Neural cell (in vitro differentiated cells): ENCODE data around the gene GJA3. TPM values are rescaled to one million over a fixed set of nuclear protein-coding genes. Genes with fewer than 3 reads are reported as not detected.

Experiments
- H2AFZ ChIP-seq: fragments of 200-600, 300-800 bp; sonication (generic), shearing (Covaris generic); 2 replicates; pipeline ENCODE4 v1.6.0; 2014; ENCODE audit warnings: low read depth, mild to moderate bottlenecking, antibody characterized with exemption, low read length, moderate library complexity
- H3F3A ChIP-seq: fragments of 200-600 bp; shearing (Covaris generic); 2 replicates; pipeline ENCODE4 v1.6.1; 2016; ENCODE audit warnings: mild to moderate bottlenecking, moderate library complexity, mixed read lengths, antibody characterized with exemption, low read length; ENCODE audit not compliant: insufficient read depth, poor library complexity, severe bottlenecking
- H3K27ac ChIP-seq: fragments of 200-600, 300-800 bp; sonication (generic), shearing (Covaris generic); 2 replicates; pipeline ENCODE4 v1.5.1; 2014; ENCODE audit warnings: mild to moderate bottlenecking, low read length, moderate library complexity
- H3K27me3 ChIP-seq: fragments of 300-800, 200-600 bp; sonication (generic), shearing (Covaris generic); 2 replicates; pipeline ENCODE4 v1.6.0; 2014; ENCODE audit warnings: mild to moderate bottlenecking, low read depth, low read length, moderate library complexity; ENCODE audit not compliant: insufficient read depth
- H3K36me3 ChIP-seq: fragments of 300-800, 200-600 bp; sonication (generic), shearing (Covaris generic); 2 replicates; pipeline ENCODE4 v1.5.1; 2014; ENCODE audit warnings: mild to moderate bottlenecking, antibody characterized with exemption, low read length, moderate library complexity; ENCODE audit not compliant: insufficient read depth
- H3K4me2 ChIP-seq: fragments of 300-800, 200-600 bp; sonication (generic), shearing (Covaris generic); 2 replicates; pipeline ENCODE4 v1.6.0; 2014; ENCODE audit warnings: mild to moderate bottlenecking, low read length
- H3K4me3 ChIP-seq: fragments of 300-800, 200-600 bp; sonication (generic), shearing (Covaris generic); 2 replicates; pipeline ENCODE4 v1.5.1; 2014; ENCODE audit warnings: mild to moderate bottlenecking, low read length, moderate library complexity
- H3K79me2 ChIP-seq: fragments of 200-600 bp; shearing (Covaris generic); replicated peaks from 2 replicates; pipeline ENCODE4 v1.6.0; 2014; ENCODE audit warnings: mild to moderate bottlenecking, low read length, moderate library complexity; ENCODE audit not compliant: insufficient read depth
- H3K9ac ChIP-seq: fragments of 300-800, 200-600 bp; sonication (generic), shearing (Covaris generic); 2 replicates; pipeline ENCODE4 v1.6.1; 2016; ENCODE audit warnings: mild to moderate bottlenecking, low read length, mixed read lengths
- H3K9me2 ChIP-seq: fragments of 200-600 bp; shearing (Covaris generic); 2 replicates; pipeline ENCODE4 v1.6.1; 2016; ENCODE audit warnings: mild to moderate bottlenecking, low read length, mixed read lengths; ENCODE audit not compliant: insufficient read depth
- H3K9me3 ChIP-seq: fragments of 200-600, 300-800 bp; sonication (generic), shearing (Covaris generic); 2 replicates; pipeline ENCODE4 v1.6.1; 2016; ENCODE audit warnings: mild to moderate bottlenecking, mixed run types, low read length, moderate library complexity, mixed read lengths
- H4K20me1 ChIP-seq: fragments of 200-600 bp; shearing (Covaris generic); 2 replicates; pipeline ENCODE4 v1.6.1; 2016; ENCODE audit warnings: mild to moderate bottlenecking, mixed run types; ENCODE audit not compliant: insufficient read depth
- CTCF ChIP-seq: fragments of 450-650 bp; IDR thresholded peaks from 2 replicates; pipeline ENCODE4 v1.5.1; 2014; ENCODE audit warnings: antibody characterized with exemption, mild to moderate bottlenecking, moderate library complexity; ENCODE audit not compliant: poor library complexity, severe bottlenecking
- EP300 ChIP-seq: fragments of 450-650 bp; conservative IDR thresholded peaks from 2 replicates; pipeline ENCODE4 v1.6.1; 2014; ENCODE audit warnings: antibody characterized with exemption, mild to moderate bottlenecking, moderate library complexity; ENCODE audit not compliant: poor library complexity, severe bottlenecking
- EZH2 ChIP-seq: fragments of 200-600, 300-800 bp; shearing (Covaris generic), sonication (generic); IDR thresholded peaks from 2 replicates; pipeline ENCODE4 v1.6.1; 2014; ENCODE audit warnings: antibody characterized with exemption, low read length, borderline replicate concordance, mild to moderate bottlenecking; ENCODE audit not compliant: insufficient read depth, poor library complexity, severe bottlenecking
- MXI1 ChIP-seq: fragments of 450-650 bp; conservative IDR thresholded peaks from 2 replicates; pipeline ENCODE4 v1.6.1; 2014; ENCODE audit warnings: antibody characterized with exemption, mild to moderate bottlenecking; ENCODE audit not compliant: poor library complexity, severe bottlenecking
- POLR2AphosphoS5 ChIP-seq: IDR thresholded peaks from 2 replicates; pipeline ENCODE4 v1.6.1; 2012
- RAD21 ChIP-seq: fragments of 450-650 bp; conservative IDR thresholded peaks from 2 replicates; pipeline ENCODE4 v1.6.1; 2014; ENCODE audit warnings: antibody characterized with exemption, mild to moderate bottlenecking, moderate library complexity
- REST ChIP-seq: IDR thresholded peaks from 2 replicates; pipeline ENCODE4 v1.6.1; 2012; ENCODE audit warnings: borderline replicate concordance
- SMC3 ChIP-seq: fragments of 450-650 bp; conservative IDR thresholded peaks from 2 replicates; pipeline ENCODE4 v1.6.1; 2014; ENCODE audit warnings: antibody characterized with exemption, mild to moderate bottlenecking, moderate library complexity; ENCODE audit not compliant: poor library complexity
- TAF1 ChIP-seq: IDR thresholded peaks from 2 replicates; pipeline ENCODE4 v1.6.1; 2012; ENCODE audit warnings: low read depth
- polyA plus RNA-seq: library from polyadenylated mRNA; depleted of rRNA; stranded (reverse); fragments of >200 nt; gene quantifications from 2 replicates; pipeline ENCODE4 v1.2.3, GENCODE V29; 2014

GJA3 gene
- polyA plus RNA-seq, 1 donor from 2014 or later: not detected

GRCh38 chr13:20181188-20181587 is 20.3 kb upstream of the GJA3 start:
- H3K4me3 ChIP-seq: no peak overlapping the region
- no peak overlapping the region for H2AFZ ChIP-seq
- H3K4me2 ChIP-seq: no peak overlapping the region
- H3K9me2 ChIP-seq: no peaks in the 10 kb centered on the region
- no peaks in the 10 kb centered on the region for H3K27me3 ChIP-seq
- H3F3A ChIP-seq: no peaks in the 10 kb centered on the region
- H3K9ac ChIP-seq: no peak overlapping the region
- TF ChIP-seq MXI1: no peak
- no peak for TF ChIP-seq POLR2AphosphoS5
- no peaks in the 10 kb centered on the region for H3K79me2 ChIP-seq
- no peak overlapping the region for H3K27ac ChIP-seq
- H4K20me1 ChIP-seq: no peaks in the 10 kb centered on the region
- H3K9me3 ChIP-seq: no peaks in the 10 kb centered on the region
- no peaks in the 10 kb centered on the region for H3K36me3 ChIP-seq

GRCh38 chr13:20178156-20178555 is 17.3 kb upstream of the GJA3 start:
- H3K9ac ChIP-seq: no peak overlapping the region
- no peak overlapping the region for H3K27ac ChIP-seq
- H2AFZ ChIP-seq: no peak overlapping the region
- no peaks in the 10 kb centered on the region for H3F3A ChIP-seq
- no peaks in the 10 kb centered on the region for H3K79me2 ChIP-seq
- no peak overlapping the region for H3K4me2 ChIP-seq
- H3K9me2 ChIP-seq: no peaks in the 10 kb centered on the region
- H3K9me3 ChIP-seq: no peaks in the 10 kb centered on the region
- H3K27me3 ChIP-seq: no peaks in the 10 kb centered on the region
- H3K36me3 ChIP-seq: no peaks in the 10 kb centered on the region
- H4K20me1 ChIP-seq: no peaks in the 10 kb centered on the region
- no peak overlapping the region for H3K4me3 ChIP-seq
- TF ChIP-seq SMC3: no peak
- TF ChIP-seq CTCF: no peak
- no peak for TF ChIP-seq POLR2AphosphoS5
- no peak for TF ChIP-seq MXI1
- TF ChIP-seq REST: no peak
- TF ChIP-seq EZH2: no peak
- no peak for TF ChIP-seq EP300
- no peak for TF ChIP-seq RAD21
- no peak for TF ChIP-seq TAF1
